GM12864 (cell line): ENCODE data around the gene RLN2.

Source experiments
- DNase-seq: peaks from one replicate; pipeline ENCODE4 v3.0.0-alpha.2; 2011; ENCODE audit warnings: low read depth
- H3K4me3 ChIP-seq: 2 replicates; pipeline ENCODE4 v1.5.1; 2011; ENCODE audit warnings: mild to moderate bottlenecking, low read depth, low read length, control low read depth
- TF ChIP-seq, protein P1 (sequence below): IDR thresholded peaks from 2 replicates; pipeline ENCODE4 v1.5.1; 2011; ENCODE audit warnings: low read depth, mild to moderate bottlenecking, moderate library complexity, low read length, control low read depth, inconsistent platforms; ENCODE audit errors: missing control alignments

RLN2 gene

DNA sequence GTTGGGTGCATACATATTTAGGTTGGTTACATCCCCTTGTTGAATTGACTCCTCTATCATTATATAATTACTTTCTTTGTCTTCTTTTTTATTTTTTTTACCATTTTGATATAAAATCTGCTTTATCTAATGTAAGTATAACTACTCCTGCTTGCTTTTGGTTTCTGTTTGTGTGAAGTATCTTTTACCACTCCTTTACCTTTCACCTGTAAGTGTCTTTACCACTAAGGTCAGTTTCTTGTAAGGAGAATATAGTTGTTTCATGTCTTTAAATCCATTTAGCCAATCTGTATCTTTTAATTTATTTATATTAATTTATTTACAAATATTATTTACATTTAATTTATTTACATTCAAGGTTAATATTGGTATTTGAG is 40.3 kb downstream of the RLN2 start:
- H3K4me3 ChIP-seq = no peak overlapping the region
- TF ChIP-seq, protein P1, sequence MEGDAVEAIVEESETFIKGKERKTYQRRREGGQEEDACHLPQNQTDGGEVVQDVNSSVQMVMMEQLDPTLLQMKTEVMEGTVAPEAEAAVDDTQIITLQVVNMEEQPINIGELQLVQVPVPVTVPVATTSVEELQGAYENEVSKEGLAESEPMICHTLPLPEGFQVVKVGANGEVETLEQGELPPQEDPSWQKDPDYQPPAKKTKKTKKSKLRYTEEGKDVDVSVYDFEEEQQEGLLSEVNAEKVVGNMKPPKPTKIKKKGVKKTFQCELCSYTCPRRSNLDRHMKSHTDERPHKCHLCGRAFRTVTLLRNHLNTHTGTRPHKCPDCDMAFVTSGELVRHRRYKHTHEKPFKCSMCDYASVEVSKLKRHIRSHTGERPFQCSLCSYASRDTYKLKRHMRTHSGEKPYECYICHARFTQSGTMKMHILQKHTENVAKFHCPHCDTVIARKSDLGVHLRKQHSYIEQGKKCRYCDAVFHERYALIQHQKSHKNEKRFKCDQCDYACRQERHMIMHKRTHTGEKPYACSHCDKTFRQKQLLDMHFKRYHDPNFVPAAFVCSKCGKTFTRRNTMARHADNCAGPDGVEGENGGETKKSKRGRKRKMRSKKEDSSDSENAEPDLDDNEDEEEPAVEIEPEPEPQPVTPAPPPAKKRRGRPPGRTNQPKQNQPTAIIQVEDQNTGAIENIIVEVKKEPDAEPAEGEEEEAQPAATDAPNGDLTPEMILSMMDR = no peak
- DNase-seq = no peak

DNA sequence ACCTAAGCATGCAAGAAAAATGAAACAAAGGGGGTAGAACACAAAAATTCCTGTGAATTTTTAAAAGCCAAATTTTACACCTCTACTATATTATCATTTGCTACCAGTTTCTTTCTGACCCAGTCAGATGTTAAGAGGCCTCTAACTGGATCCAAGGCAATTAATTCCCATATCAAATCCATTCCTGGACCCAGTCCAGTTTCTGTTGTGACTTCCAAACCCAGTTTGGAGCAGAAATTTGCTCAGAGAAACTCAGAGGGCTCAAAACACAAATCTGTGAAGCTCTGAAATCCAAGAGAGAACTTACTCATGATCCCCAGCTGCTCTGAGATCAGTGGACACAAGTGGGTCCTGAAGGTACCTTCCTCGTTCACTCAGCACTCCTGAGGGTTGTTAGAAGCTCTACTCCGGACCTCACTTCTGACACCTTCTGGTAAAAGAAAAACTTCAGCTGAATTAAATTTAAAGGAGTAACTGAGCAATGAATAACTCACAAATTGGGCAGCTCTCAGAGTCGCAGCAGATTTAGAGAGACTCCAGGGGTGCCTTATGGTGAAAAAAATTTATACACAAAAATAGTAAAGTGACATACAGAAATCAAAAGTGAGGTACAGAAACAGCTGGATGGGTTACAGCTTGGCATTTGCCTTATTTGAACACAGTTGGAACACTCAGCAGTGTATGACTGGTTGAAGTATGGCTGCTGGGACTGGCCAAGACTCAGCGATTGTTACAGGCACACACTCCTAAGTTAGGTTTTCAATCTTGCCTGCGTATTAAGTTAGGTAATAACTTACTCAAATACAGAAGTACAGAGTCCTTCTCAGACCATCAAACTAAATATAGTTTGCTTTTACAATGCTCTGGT is 40.9 kb downstream of the RLN2 start:
- no peak overlapping the region for H3K4me3 ChIP-seq
- TF ChIP-seq, protein P1 = peak; percentile 10
- no peak for DNase-seq
